HUES6 (cell line): ENCODE results near the gene DERL2.

ENCODE experiments used
- H3K27ac ChIP-seq: 2 replicates; pipeline ENCODE4 v1.7.0; 2013; ENCODE audit warnings: low read depth, mild to moderate bottlenecking, low read length, inconsistent platforms
- H3K27me3 ChIP-seq: 2 replicates; pipeline ENCODE4 v1.6.1; 2013; ENCODE audit warnings: low read length; ENCODE audit not compliant: control insufficient read depth, insufficient read depth
- H3K36me3 ChIP-seq: 2 replicates; pipeline ENCODE4 v1.6.1; 2013; ENCODE audit warnings: low read length; ENCODE audit not compliant: control insufficient read depth, insufficient read depth
- H3K4me1 ChIP-seq: 2 replicates; pipeline ENCODE4 v1.6.1; 2013; ENCODE audit warnings: low read length; ENCODE audit not compliant: control insufficient read depth, insufficient read depth
- H3K4me3 ChIP-seq: 2 replicates; pipeline ENCODE4 v1.5.1; 2013; ENCODE audit warnings: low read depth, low read length
- H3K9ac ChIP-seq: one replicate; pipeline ENCODE4 v1.6.1; 2013; ENCODE audit warnings: mild to moderate bottlenecking, low read length
- H3K9me3 ChIP-seq: 2 replicates; pipeline ENCODE4 v1.6.1; 2013; ENCODE audit warnings: low read depth, low read length; ENCODE audit not compliant: control insufficient read depth, insufficient read depth

The DERL2 gene

GRCh38 chr17:5500589-5501391 is 14.8 kb upstream of the DERL2 start:
- Histone ChIP-seq H3K4me1 (peaks cover 8% of the 10 kb centered on the region; the same call in 1 of the 2 replicates), H3K36me3 (no peaks in the 10 kb centered on the region), H3K27me3 (peaks cover 56% of the 10 kb centered on the region), H3K9me3 (no peaks in the 10 kb centered on the region), H3K9ac (peak overlapping the region; percentile 54), H3K4me3 (peak overlapping the region; percentile 74), H3K27ac (no peak overlapping the region)

GRCh38 chr17:5500247-5500588 is 14.2 kb upstream of the DERL2 start:
- Histone ChIP-seq H3K4me1 (peaks cover 8% of the 10 kb centered on the region; the same call in 1 of the 2 replicates), H3K9me3 (no peaks in the 10 kb centered on the region), H3K36me3 (no peaks in the 10 kb centered on the region), H3K9ac (peak overlapping the region; percentile 54), H3K27ac (no peak overlapping the region), H3K4me3 (peak overlapping the region; percentile 74), H3K27me3 (peaks cover 56% of the 10 kb centered on the region)

GRCh38 chr17:5499476-5500231 is 13.7 kb upstream of the DERL2 start:
- H3K27me3 ChIP-seq = peaks cover 56% of the 10 kb centered on the region
- H3K27ac ChIP-seq = no peak overlapping the region
- peaks cover 8% of the 10 kb centered on the region; the same call in 1 of the 2 replicates for H3K4me1 ChIP-seq
- peak overlapping the region; percentile 54 for H3K9ac ChIP-seq
- peak overlapping the region; percentile 74 for H3K4me3 ChIP-seq
- H3K9me3 ChIP-seq = no peaks in the 10 kb centered on the region
- H3K36me3 ChIP-seq = no peaks in the 10 kb centered on the region

GRCh38 chr17:5492970-5493369 is 7.0 kb upstream of the DERL2 start:
- H3K4me1 ChIP-seq = no peaks in the 10 kb centered on the region
- no peak overlapping the region for H3K4me3 ChIP-seq
- H3K27ac ChIP-seq = no peak overlapping the region
- no peaks in the 10 kb centered on the region for H3K9me3 ChIP-seq
- H3K27me3 ChIP-seq = peaks cover 10% of the 10 kb centered on the region; the same call in 1 of the 2 replicates
- no peak overlapping the region for H3K9ac ChIP-seq
- H3K36me3 ChIP-seq = peaks cover 23% of the 10 kb centered on the region

GRCh38 chr17:5488752-5489151 is 2.8 kb upstream of the DERL2 start:
- Histone ChIP-seq H3K4me3 (no peak overlapping the region), H3K27ac (no peak overlapping the region), H3K9ac (no peak overlapping the region), H3K27me3 (no peaks in the 10 kb centered on the region), H3K36me3 (peaks cover 36% of the 10 kb centered on the region), H3K9me3 (no peaks in the 10 kb centered on the region), H3K4me1 (no peaks in the 10 kb centered on the region; the same call in 1 of the 2 replicates)

GRCh38 chr17:5486206-5487124 is 487 bp upstream of the DERL2 start, which contains the start of gene MIS12:
TSS of gene MIS12 (plus strand) at chr17:5486566. CDS start at chr17:5488863, 2,297 bp downstream.
- no peaks in the 10 kb centered on the region for H3K9me3 ChIP-seq
- peak within 1 kb of the TSS; percentile 98 for H3K27ac ChIP-seq
- peak within 1 kb of the TSS; percentile 100 for H3K9ac ChIP-seq
- peaks cover 56% of the 10 kb centered on the region for H3K36me3 ChIP-seq
- H3K4me3 ChIP-seq = peak within 1 kb of the TSS; percentile 100
- H3K4me1 ChIP-seq = no peaks in the 10 kb centered on the region; the same call in 1 of the 2 replicates
- H3K27me3 ChIP-seq = no peaks in the 10 kb centered on the region

- Histone ChIP-seq H3K4me1 (no peaks in the 10 kb centered on the region; the same call in 1 of the 2 replicates), H3K36me3 (peaks cover 83% of the 10 kb centered on the region), H3K4me3 (no peak overlapping the region), H3K9ac (no peak overlapping the region), H3K9me3 (no peaks in the 10 kb centered on the region), H3K27me3 (no peaks in the 10 kb centered on the region), H3K27ac (no peak overlapping the region)
Measured at GRCh38 chr17:5481451-5481850, 4.5 kb downstream of the DERL2 start.

GRCh38 chr17:5480962-5481361 is 5.0 kb downstream of the DERL2 start:
- Histone ChIP-seq H3K4me3 (no peak overlapping the region), H3K4me1 (no peaks in the 10 kb centered on the region; the same call in 1 of the 2 replicates), H3K9me3 (no peaks in the 10 kb centered on the region), H3K36me3 (peaks cover 84% of the 10 kb centered on the region), H3K27me3 (no peaks in the 10 kb centered on the region), H3K27ac (no peak overlapping the region), H3K9ac (no peak overlapping the region)

- Histone ChIP-seq H3K36me3 (peaks cover 91% of the 10 kb centered on the region), H3K4me1 (no peaks in the 10 kb centered on the region), H3K4me3 (no peak overlapping the region), H3K27ac (no peak overlapping the region), H3K27me3 (no peaks in the 10 kb centered on the region), H3K9ac (no peak overlapping the region), H3K9me3 (no peaks in the 10 kb centered on the region)
Measured at GRCh38 chr17:5478992-5479391, 7.0 kb downstream of the DERL2 start.

GRCh38 chr17:5473906-5474305 is 12.1 kb downstream of the DERL2 start:
- no peaks in the 10 kb centered on the region for H3K27me3 ChIP-seq
- no peak overlapping the region for H3K9ac ChIP-seq
- H3K36me3 ChIP-seq = peaks cover 56% of the 10 kb centered on the region
- no peaks in the 10 kb centered on the region for H3K9me3 ChIP-seq
- H3K4me1 ChIP-seq = no peaks in the 10 kb centered on the region
- H3K4me3 ChIP-seq = no peak overlapping the region
- no peak overlapping the region for H3K27ac ChIP-seq
